Thoracic aorta (tissue), 2 donors: ENCODE measurements around the gene RNF183. TPM values are rescaled to one million over a fixed set of nuclear protein-coding genes. Genes with fewer than 3 reads are reported as not detected.

Source experiments
- ATAC-seq: fragments of 150-250 bp; one replicate; pipeline ENCODE4 v1.8.0; 2017; ENCODE audit warnings: low read depth; ENCODE audit not compliant: insufficient number of reproducible peaks, low FRiP score
- DNase-seq: peaks from one replicate; pipeline ENCODE4 v3.0.0-alpha.2; 2020; ENCODE audit warnings: low spot score
- H3K27ac ChIP-seq, 2 donors: fragments of 200-600 bp; sonication (generic); 1 replicate in 1 of 2; 2 replicates in 1 of 2; pipeline ENCODE4 v1.5.1; 2016; ENCODE audit warnings: mild to moderate bottlenecking in 2 of 2, moderate library complexity in 2 of 2
- H3K27me3 ChIP-seq: fragments of 200-600 bp; sonication (generic); replicated peaks from 2 replicates; pipeline ENCODE4 v1.6.0; 2016; ENCODE audit warnings: mild to moderate bottlenecking; ENCODE audit not compliant: insufficient read depth
- H3K36me3 ChIP-seq: fragments of 200-600 bp; sonication (generic); one replicate; pipeline ENCODE4 v1.5.1; 2016
- H3K4me1 ChIP-seq, 2 donors: fragments of 200-600 bp; sonication (generic); 1 replicate in 1 of 2; 2 replicates in 1 of 2; pipeline versions ENCODE4 v1.5.1 to v1.6.0; 2016; ENCODE audit warnings: low read depth in 2 of 2, mild to moderate bottlenecking in 1 of 2; ENCODE audit not compliant: control insufficient read depth in 1 of 2
- H3K4me3 ChIP-seq: fragments of 200-600 bp; sonication (generic); 2 replicates; pipeline ENCODE4 v1.5.1; 2016; ENCODE audit warnings: mild to moderate bottlenecking
- H3K9me3 ChIP-seq: fragments of 200-600 bp; sonication (generic); 2 replicates; pipeline ENCODE4 v1.5.1; 2016
- CTCF ChIP-seq: fragments of 200-600 bp; sonication (generic); IDR thresholded peaks from one replicate; pipeline ENCODE4 v1.5.1; 2019; ENCODE audit warnings: antibody characterized with exemption
- total RNA-seq, 2 donors: library from RNA; depleted of rRNA; stranded (reverse); fragments of >200 nt; gene quantifications; one replicate each; pipeline versions ENCODE4 v1.1.0 to v1.2.3, GENCODE V29; 2016

Gene RNF183
- total RNA-seq, 2 donors from 2014 or later, result not detected

- H3K4me3 ChIP-seq, result no peak overlapping the region
- TF ChIP-seq CTCF, result no peak
- no peak overlapping the region for H3K27ac ChIP-seq
- no peak for DNase-seq
- no peaks in the 10 kb centered on the region for H3K27me3 ChIP-seq
- no peaks in the 10 kb centered on the region for H3K4me1 ChIP-seq
- H3K36me3 ChIP-seq, result peaks cover 46% of the 10 kb centered on the region
- ATAC-seq, result no peak
- no peaks in the 10 kb centered on the region for H3K9me3 ChIP-seq
These were observed 35.1 kb downstream of the RNF183 start for GRCh38 chr9:113267911-113268566.

- no peak for TF ChIP-seq CTCF
- Histone ChIP-seq H3K36me3 (peaks cover 36% of the 10 kb centered on the region), H3K4me3 (no peak overlapping the region), H3K27me3 (no peaks in the 10 kb centered on the region), H3K4me1 (no peaks in the 10 kb centered on the region), H3K9me3 (no peaks in the 10 kb centered on the region), H3K27ac (no peak overlapping the region)
- DNase-seq (no peak), ATAC-seq (no peak)
These were observed 37.0 kb downstream of the RNF183 start for GRCh38 chr9:113266174-113266573.

GRCh38 chr9:113261917-113262671 lies 41.1 kb downstream of the RNF183 start:
- no peaks in the 10 kb centered on the region for H3K9me3 ChIP-seq
- DNase-seq (no peak), ATAC-seq (no peak)
- H3K27me3 ChIP-seq, result no peaks in the 10 kb centered on the region
- H3K36me3 ChIP-seq, result peaks cover 21% of the 10 kb centered on the region
- H3K4me1 ChIP-seq, result no peaks in the 10 kb centered on the region
- no peak overlapping the region for H3K4me3 ChIP-seq
- no peak for TF ChIP-seq CTCF
- no peak overlapping the region for H3K27ac ChIP-seq

GRCh38 chr9:113258282-113258681 lies 44.9 kb downstream of the RNF183 start:
- DNase-seq (no peak), ATAC-seq (no peak)
- no peak overlapping the region for H3K4me3 ChIP-seq
- no peak for TF ChIP-seq CTCF
- H3K9me3 ChIP-seq, result no peaks in the 10 kb centered on the region
- H3K27ac ChIP-seq, result no peak overlapping the region
- no peaks in the 10 kb centered on the region for H3K4me1 ChIP-seq
- peaks cover 21% of the 10 kb centered on the region for H3K36me3 ChIP-seq
- H3K27me3 ChIP-seq, result no peaks in the 10 kb centered on the region

- ATAC-seq (no peak), DNase-seq (no peak)
- Histone ChIP-seq H3K9me3 (no peaks in the 10 kb centered on the region), H3K4me3 (no peak overlapping the region), H3K27me3 (no peaks in the 10 kb centered on the region), H3K36me3 (peaks cover 21% of the 10 kb centered on the region), H3K27ac (no peak overlapping the region), H3K4me1 (no peaks in the 10 kb centered on the region)
- no peak for TF ChIP-seq CTCF
These were observed 45.3 kb downstream of the RNF183 start for GRCh38 chr9:113257863-113258262.
